ENCODE results near the gene HIVEP1. TPM values are rescaled to one million over a fixed set of nuclear protein-coding genes. Genes with fewer than 3 reads are reported as not detected.

The HIVEP1 gene
- total RNA-seq, 4 donors from 2014 or later: 14.9 to 30.6 (median 22.2) TPM

DNA sequence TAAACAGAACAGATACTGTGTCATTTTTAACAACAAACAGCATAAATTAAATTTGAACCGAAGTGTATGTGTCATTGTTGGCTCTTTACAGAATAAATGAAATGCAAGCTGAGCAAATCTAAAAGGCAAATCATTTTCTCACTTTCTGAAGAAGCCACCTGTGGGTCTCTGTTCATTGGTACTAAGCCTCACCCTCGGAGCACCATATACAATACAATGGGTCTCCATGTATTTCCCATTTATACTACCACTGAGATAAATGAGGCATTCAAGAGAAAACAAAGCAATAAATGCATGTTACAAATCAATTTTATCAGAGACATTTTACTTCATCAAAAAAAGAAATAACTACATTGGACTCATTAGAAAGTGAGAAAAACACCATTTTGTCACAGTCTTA is 38.9 kb upstream of the HIVEP1 start:
- WGBS, 2 donors: 73 to 75% methylated on average over 2 of the region's 2 CpGs
- H3K9me3 ChIP-seq: no peaks in the 10 kb centered on the region
- no peak overlapping the region for H3K4me3 ChIP-seq
- no peak overlapping the region for H3K27ac ChIP-seq
- peaks cover 0 to 25% (median 1%) of the 10 kb centered on the region in 4 donors for H3K4me1 ChIP-seq
- no peak for TF ChIP-seq POLR2A (IDR thresholded peaks at IDR 0.05)
- TF ChIP-seq, protein P1, sequence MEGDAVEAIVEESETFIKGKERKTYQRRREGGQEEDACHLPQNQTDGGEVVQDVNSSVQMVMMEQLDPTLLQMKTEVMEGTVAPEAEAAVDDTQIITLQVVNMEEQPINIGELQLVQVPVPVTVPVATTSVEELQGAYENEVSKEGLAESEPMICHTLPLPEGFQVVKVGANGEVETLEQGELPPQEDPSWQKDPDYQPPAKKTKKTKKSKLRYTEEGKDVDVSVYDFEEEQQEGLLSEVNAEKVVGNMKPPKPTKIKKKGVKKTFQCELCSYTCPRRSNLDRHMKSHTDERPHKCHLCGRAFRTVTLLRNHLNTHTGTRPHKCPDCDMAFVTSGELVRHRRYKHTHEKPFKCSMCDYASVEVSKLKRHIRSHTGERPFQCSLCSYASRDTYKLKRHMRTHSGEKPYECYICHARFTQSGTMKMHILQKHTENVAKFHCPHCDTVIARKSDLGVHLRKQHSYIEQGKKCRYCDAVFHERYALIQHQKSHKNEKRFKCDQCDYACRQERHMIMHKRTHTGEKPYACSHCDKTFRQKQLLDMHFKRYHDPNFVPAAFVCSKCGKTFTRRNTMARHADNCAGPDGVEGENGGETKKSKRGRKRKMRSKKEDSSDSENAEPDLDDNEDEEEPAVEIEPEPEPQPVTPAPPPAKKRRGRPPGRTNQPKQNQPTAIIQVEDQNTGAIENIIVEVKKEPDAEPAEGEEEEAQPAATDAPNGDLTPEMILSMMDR (IDR thresholded peaks at IDR 0.05): no peak
- no peaks in the 10 kb centered on the region for H3K27me3 ChIP-seq
- DNase-seq (ENCODE audit: low spot score in 2 of 2): no peak
- H3K36me3 ChIP-seq: no peaks in the 10 kb centered on the region

DNA sequence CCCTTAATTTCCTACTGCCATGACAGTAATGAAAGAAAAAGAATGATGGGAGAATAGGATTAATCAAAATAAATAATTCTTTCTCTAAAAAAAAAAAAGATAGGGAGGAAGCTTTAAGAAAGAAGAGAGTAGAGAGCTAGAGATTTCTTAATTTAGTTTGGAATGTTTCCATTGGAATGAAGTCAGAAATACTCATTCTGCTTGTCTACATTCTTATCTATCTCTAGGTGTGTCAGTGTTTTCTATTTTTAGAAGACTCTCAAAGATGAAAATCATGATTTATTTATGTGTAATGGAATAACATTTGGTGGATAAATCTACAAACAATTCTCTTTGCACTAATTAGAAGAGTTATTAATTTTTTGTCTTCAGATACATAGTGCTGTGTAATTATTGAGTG is 38.0 kb upstream of the HIVEP1 start:
- Histone ChIP-seq H3K36me3 (no peaks in the 10 kb centered on the region), H3K4me3 (no peak overlapping the region), H3K27ac (peak overlapping the region in 1 of 4 donors; percentile 9), H3K4me1 (peaks cover 0 to 16% (median 1%) of the 10 kb centered on the region in 4 donors), H3K9me3 (no peaks in the 10 kb centered on the region), H3K27me3 (no peaks in the 10 kb centered on the region)
- DNase-seq (ENCODE audit: low spot score in 2 of 2): no peak
- TF ChIP-seq, protein P1 (IDR thresholded peaks at IDR 0.05): no peak
- TF ChIP-seq EP300 (IDR thresholded peaks at IDR 0.05) (no peak), POLR2A (IDR thresholded peaks at IDR 0.05) (no peak)

DNA sequence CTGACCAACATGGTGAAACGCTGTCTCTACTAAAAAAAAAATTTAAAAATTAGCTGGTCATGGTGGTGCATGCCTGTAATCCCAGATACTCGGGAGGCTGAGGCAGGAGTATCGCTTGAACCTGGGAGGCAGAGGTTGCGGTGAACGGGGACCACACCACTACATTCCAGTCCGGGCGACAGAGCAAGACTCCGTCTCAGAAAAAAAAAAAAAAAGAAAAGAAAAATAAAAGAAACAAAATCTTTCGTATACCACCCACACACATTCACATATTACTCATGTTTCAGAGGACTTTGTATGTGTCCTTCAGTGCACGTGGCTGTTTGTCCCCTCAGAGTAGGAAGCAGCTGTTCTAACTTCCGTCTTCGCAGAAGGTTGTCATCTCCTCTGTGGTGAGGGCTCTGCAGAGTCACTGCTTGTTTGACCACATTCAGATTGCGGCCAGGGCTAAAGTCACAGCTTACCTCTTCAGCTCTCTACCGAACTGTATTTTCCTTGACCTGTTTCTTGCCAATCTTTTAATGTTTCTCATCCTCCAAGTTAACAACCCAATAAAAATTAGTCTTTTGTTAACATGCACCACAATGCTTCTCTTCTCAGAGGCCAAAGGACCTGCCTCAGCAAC is 36.6 kb upstream of the HIVEP1 start:
- no peaks in the 10 kb centered on the region for H3K36me3 ChIP-seq
- TF ChIP-seq EP300 (IDR thresholded peaks at IDR 0.05) (peak in 1 of 2 donors; percentile 24), POLR2A (IDR thresholded peaks at IDR 0.05) (no peak)
- TF ChIP-seq, protein P1 (IDR thresholded peaks at IDR 0.05): no peak
- H3K9me3 ChIP-seq: no peaks in the 10 kb centered on the region
- H3K4me1 ChIP-seq: peaks cover 0 to 5% (median 1%) of the 10 kb centered on the region in 4 donors
- no peaks in the 10 kb centered on the region for H3K27me3 ChIP-seq
- no peak overlapping the region for H3K27ac ChIP-seq
- no peak overlapping the region for H3K4me3 ChIP-seq
- 82 to 93% methylated on average over 14 of the region's 14 CpGs for WGBS, 2 donors
- DNase-seq (ENCODE audit: low spot score in 2 of 2): peak in 1 of 2 donors; percentile 33

DNA sequence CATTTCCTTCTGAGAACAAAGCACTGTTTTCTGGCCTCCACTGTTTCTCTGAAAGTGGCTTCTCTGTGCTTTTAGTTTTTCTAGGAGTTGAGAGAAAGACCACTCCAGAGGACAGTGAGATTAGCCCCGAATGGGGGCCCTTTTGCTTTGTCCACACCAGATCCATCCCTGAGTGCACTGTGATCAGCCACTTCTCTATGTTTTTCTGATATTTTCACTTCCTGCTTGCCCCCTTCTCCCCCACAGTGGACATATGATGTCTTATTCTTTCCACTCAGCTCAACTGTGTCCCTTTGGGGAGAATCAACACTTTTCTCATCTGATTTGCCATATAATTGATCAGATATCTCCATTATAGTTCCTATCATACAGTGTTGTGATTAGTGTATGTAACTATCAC is 35.6 kb upstream of the HIVEP1 start:
- no peak overlapping the region for H3K27ac ChIP-seq
- no peak for DNase-seq (ENCODE audit: low spot score in 2 of 2)
- peaks cover 0 to 4% (median 1%) of the 10 kb centered on the region in 4 donors for H3K4me1 ChIP-seq
- no peak for TF ChIP-seq EP300 (IDR thresholded peaks at IDR 0.05)
- no peak overlapping the region for H3K4me3 ChIP-seq
- WGBS, 2 donors: 50 to 76% methylated on average over 1 of the region's 1 CpG
- H3K36me3 ChIP-seq: no peaks in the 10 kb centered on the region
- H3K9me3 ChIP-seq: no peaks in the 10 kb centered on the region
- no peaks in the 10 kb centered on the region for H3K27me3 ChIP-seq

DNA sequence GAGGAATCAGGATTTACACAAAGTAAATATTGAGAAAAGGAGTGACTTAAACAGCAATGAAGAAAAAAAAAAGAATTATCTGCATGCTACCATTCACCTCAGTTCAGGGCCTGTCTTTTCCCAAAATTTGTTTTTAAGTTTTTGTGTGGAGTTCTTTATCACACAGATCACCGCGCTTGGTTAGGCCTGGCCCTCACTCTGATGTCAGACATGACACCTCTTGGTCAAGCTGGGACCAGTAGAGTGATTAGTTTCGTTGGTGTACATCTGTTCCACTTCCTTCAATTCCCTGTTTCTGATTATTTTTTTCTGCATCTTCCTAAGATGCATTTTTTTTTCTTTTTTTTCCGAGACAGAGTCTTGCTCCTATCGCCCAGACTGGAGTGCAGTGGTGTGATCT is 34.9 kb upstream of the HIVEP1 start:
- no peaks in the 10 kb centered on the region for H3K27me3 ChIP-seq
- H3K27ac ChIP-seq: no peak overlapping the region
- no peaks in the 10 kb centered on the region for H3K36me3 ChIP-seq
- no peak for DNase-seq (ENCODE audit: low spot score in 2 of 2)
- 88 to 96% methylated on average over 5 of the region's 5 CpGs for WGBS, 2 donors
- H3K9me3 ChIP-seq: no peaks in the 10 kb centered on the region
- TF ChIP-seq, protein P1 (IDR thresholded peaks at IDR 0.05): no peak
- TF ChIP-seq EP300 (IDR thresholded peaks at IDR 0.05) (no peak), POLR2A (IDR thresholded peaks at IDR 0.05) (no peak)
- H3K4me1 ChIP-seq: peaks cover 0 to 4% (median 1%) of the 10 kb centered on the region in 4 donors
- no peak overlapping the region for H3K4me3 ChIP-seq
